Fibroblast of lung (primary cell): ENCODE data around the gene ANKS4B. TPM values are rescaled to one million over a fixed set of nuclear protein-coding genes. Genes with fewer than 3 reads are reported as not detected.

ENCODE experiments used
- DNase-seq, 2 donors: peaks; one replicate each; pipeline versions ENCODE4 v3.0.0 to v3.0.0-alpha.2; 2010; ENCODE audit warnings: low read depth in 2 of 2
- H2AFZ ChIP-seq: 2 replicates; pipeline ENCODE4 v1.5.1; 2012; ENCODE audit warnings: low read length, control low read depth, inconsistent platforms
- H3K27ac ChIP-seq: 2 replicates; pipeline ENCODE4 v1.5.1; 2011; ENCODE audit warnings: low read length, control low read depth; ENCODE audit not compliant: insufficient read depth
- H3K27me3 ChIP-seq: 2 replicates; pipeline ENCODE4 v1.5.1; 2011; ENCODE audit warnings: mild to moderate bottlenecking, low read length; ENCODE audit not compliant: control insufficient read depth, insufficient read depth
- H3K36me3 ChIP-seq: 2 replicates; pipeline ENCODE4 v1.5.1; 2011; ENCODE audit warnings: low read length; ENCODE audit not compliant: control insufficient read depth, insufficient read depth
- H3K4me1 ChIP-seq: 2 replicates; pipeline ENCODE4 v1.5.1; 2011; ENCODE audit warnings: low read length; ENCODE audit not compliant: control insufficient read depth, insufficient read depth; ENCODE audit errors: extremely low read depth
- H3K4me2 ChIP-seq: 2 replicates; pipeline ENCODE4 v1.5.1; 2011; ENCODE audit warnings: low read length, control low read depth; ENCODE audit not compliant: insufficient read depth; ENCODE audit errors: extremely low read depth
- H3K4me3 ChIP-seq, 4 experiments: fragments of 200-600 bp in 1 of 4; sonication (generic) in 1 of 4; replicated peaks in 1 of 4; 2 replicates each; pipeline ENCODE4 v1.5.1; 2011 to 2016; ENCODE audit warnings: low read length in 4 of 4, low read depth in 3 of 4, mild to moderate bottlenecking in 3 of 4, control low read depth in 2 of 4, inconsistent platforms in 1 of 4, mixed read lengths in 1 of 4; ENCODE audit not compliant: insufficient read depth in 1 of 4; ENCODE audit errors: control extremely low read depth in 1 of 4
- H3K79me2 ChIP-seq: 2 replicates; pipeline ENCODE4 v1.5.1; 2012; ENCODE audit warnings: mild to moderate bottlenecking, low read length, inconsistent platforms; ENCODE audit not compliant: control insufficient read depth, insufficient read depth
- H3K9ac ChIP-seq: 2 replicates; pipeline ENCODE4 v1.5.1; 2011; ENCODE audit warnings: mild to moderate bottlenecking, low read length, control low read depth; ENCODE audit not compliant: insufficient read depth
- H3K9me3 ChIP-seq: 2 replicates; pipeline ENCODE4 v1.5.1; 2012; ENCODE audit warnings: low read depth, low read length; ENCODE audit not compliant: control insufficient read depth, insufficient read depth
- H4K20me1 ChIP-seq: 2 replicates; pipeline ENCODE4 v1.5.1; 2011; ENCODE audit warnings: low read length; ENCODE audit not compliant: control insufficient read depth, insufficient read depth; ENCODE audit errors: extremely low read depth
- EZH2 ChIP-seq: IDR thresholded peaks from 2 replicates; pipeline ENCODE4 v1.5.1; 2012; ENCODE audit warnings: low read length, control low read depth, mild to moderate bottlenecking; ENCODE audit errors: missing control alignments
- polyA plus RNA-seq, 2 donors: library from polyadenylated mRNA; depleted of rRNA in 1 of 2; stranded (reverse) in 1 of 2; unstranded in 1 of 2; fragments of >200 nt; gene quantifications; 2 replicates each; pipeline ENCODE4 v1.2.1, GENCODE V29; 2011 to 2012; ENCODE audit warnings: missing spikeins in 1 of 2
- total RNA-seq: library from RNA; depleted of rRNA; stranded (reverse); fragments of >200 nt; gene quantifications from 2 replicates; pipeline ENCODE4 v1.2.1, GENCODE V29; 2014
- TF ChIP-seq, protein P1 (sequence below), 2 donors: IDR thresholded peaks in 1 of 2; conservative IDR thresholded peaks in 1 of 2; 1 replicate in 1 of 2; 2 replicates in 1 of 2; pipeline ENCODE4 v1.5.1; 2011 to 2012; ENCODE audit warnings: low read length in 2 of 2, control low read depth in 1 of 2, inconsistent platforms in 1 of 2, low read depth in 1 of 2, mild to moderate bottlenecking in 1 of 2

Gene ANKS4B
- total and polyA plus RNA-seq, 2 donors (not counting 1 experiment from before 2014, with no cell fraction given), result not detected

DNA sequence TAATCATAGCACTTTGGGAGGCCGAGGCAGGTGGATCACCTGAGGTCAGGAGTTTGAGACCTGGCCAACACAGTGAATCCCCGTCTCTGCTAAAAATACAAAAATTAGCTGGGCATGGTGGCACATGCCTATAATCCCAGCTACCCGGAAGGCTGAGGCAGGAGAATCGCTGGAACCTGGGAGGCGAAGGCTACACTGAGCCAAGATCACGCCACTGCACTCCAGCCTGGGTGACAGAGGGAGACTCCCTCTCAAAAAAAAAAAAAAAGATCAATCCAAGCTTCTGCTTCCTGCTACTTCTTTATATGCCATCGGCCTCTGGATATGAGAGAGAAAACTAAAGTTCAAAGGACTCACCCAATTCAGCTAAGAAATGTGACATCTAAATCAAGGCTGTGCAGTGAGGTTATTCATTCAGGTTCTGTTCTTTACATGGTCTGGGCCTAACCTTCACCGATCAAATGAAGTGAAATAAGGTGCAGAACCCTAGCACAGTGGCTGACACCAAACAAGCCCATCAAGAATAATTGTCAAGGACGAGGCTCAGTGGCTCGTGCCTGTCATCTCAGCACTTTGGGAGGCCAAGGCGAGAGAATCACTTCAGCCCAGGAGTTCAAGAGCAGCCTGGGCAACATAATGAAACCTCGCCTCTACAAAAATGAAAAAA is 47.7 kb upstream of the ANKS4B start:
- no peak for TF ChIP-seq EZH2
- TF ChIP-seq, protein P1, sequence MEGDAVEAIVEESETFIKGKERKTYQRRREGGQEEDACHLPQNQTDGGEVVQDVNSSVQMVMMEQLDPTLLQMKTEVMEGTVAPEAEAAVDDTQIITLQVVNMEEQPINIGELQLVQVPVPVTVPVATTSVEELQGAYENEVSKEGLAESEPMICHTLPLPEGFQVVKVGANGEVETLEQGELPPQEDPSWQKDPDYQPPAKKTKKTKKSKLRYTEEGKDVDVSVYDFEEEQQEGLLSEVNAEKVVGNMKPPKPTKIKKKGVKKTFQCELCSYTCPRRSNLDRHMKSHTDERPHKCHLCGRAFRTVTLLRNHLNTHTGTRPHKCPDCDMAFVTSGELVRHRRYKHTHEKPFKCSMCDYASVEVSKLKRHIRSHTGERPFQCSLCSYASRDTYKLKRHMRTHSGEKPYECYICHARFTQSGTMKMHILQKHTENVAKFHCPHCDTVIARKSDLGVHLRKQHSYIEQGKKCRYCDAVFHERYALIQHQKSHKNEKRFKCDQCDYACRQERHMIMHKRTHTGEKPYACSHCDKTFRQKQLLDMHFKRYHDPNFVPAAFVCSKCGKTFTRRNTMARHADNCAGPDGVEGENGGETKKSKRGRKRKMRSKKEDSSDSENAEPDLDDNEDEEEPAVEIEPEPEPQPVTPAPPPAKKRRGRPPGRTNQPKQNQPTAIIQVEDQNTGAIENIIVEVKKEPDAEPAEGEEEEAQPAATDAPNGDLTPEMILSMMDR (conservative IDR thresholded peaks at IDR 0.05 in 1 of 2, IDR thresholded peaks at IDR 0.05 in 1 of 2; ENCODE audit: low read depth in 1 of 2, low read length in 2 of 2), result no peak
- DNase-seq, result no peak
- H3K9me3 ChIP-seq, result no peaks in the 10 kb centered on the region
- no peak overlapping the region for H3K4me2 ChIP-seq
- no peak overlapping the region for H3K9ac ChIP-seq
- no peak overlapping the region for H3K4me3 ChIP-seq
- no peak overlapping the region for H3K27ac ChIP-seq
- H3K27me3 ChIP-seq, result no peaks in the 10 kb centered on the region
- H4K20me1 ChIP-seq, result no peaks in the 10 kb centered on the region
- H3K79me2 ChIP-seq, result no peaks in the 10 kb centered on the region
- peaks cover 3% of the 10 kb centered on the region for H3K4me1 ChIP-seq
- H3K36me3 ChIP-seq, result no peaks in the 10 kb centered on the region
- no peak overlapping the region for H2AFZ ChIP-seq

DNA sequence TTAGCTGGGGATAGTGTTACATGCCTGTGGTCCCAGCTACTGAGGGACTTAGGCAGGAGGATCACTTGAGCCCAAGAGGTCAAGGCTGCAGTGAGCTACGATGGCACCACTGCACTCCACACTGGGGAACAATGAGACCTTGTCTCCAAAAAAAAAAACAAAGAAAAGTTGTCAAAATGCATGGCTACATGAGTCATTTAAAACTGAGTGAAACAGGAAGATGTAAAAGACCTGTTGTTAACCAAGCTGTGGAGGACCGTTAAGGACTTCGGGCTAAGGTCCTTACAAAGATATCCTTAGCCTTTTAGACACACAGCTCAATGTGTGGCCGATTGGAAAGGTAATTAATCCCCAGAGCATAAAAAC is 47.2 kb upstream of the ANKS4B start:
- Histone ChIP-seq H3K36me3 (no peaks in the 10 kb centered on the region), H3K4me3 (no peak overlapping the region), H3K9me3 (no peaks in the 10 kb centered on the region), H3K27me3 (no peaks in the 10 kb centered on the region), H3K27ac (no peak overlapping the region), H4K20me1 (no peaks in the 10 kb centered on the region), H2AFZ (no peak overlapping the region), H3K4me2 (no peak overlapping the region), H3K4me1 (peaks cover 3% of the 10 kb centered on the region), H3K79me2 (no peaks in the 10 kb centered on the region), H3K9ac (no peak overlapping the region)
- no peak for DNase-seq
- TF ChIP-seq EZH2, result no peak
- TF ChIP-seq, protein P1 (conservative IDR thresholded peaks at IDR 0.05 in 1 of 2, IDR thresholded peaks at IDR 0.05 in 1 of 2; ENCODE audit: low read depth in 1 of 2, low read length in 2 of 2), result no peak

GRCh38 chr16:21189311-21189710 is 44.2 kb upstream of the ANKS4B start:
- H3K79me2 ChIP-seq, result no peaks in the 10 kb centered on the region
- no peak overlapping the region for H3K9ac ChIP-seq
- no peaks in the 10 kb centered on the region for H3K36me3 ChIP-seq
- peaks cover 3% of the 10 kb centered on the region for H3K4me1 ChIP-seq
- H3K4me3 ChIP-seq, result no peak overlapping the region
- no peak overlapping the region for H3K4me2 ChIP-seq
- no peak for DNase-seq
- no peak overlapping the region for H3K27ac ChIP-seq
- no peak for TF ChIP-seq EZH2
- TF ChIP-seq, protein P1 (conservative IDR thresholded peaks at IDR 0.05 in 1 of 2, IDR thresholded peaks at IDR 0.05 in 1 of 2; ENCODE audit: low read depth in 1 of 2, low read length in 2 of 2), result no peak
- no peaks in the 10 kb centered on the region for H3K9me3 ChIP-seq
- H2AFZ ChIP-seq, result no peak overlapping the region
- H4K20me1 ChIP-seq, result no peaks in the 10 kb centered on the region
- H3K27me3 ChIP-seq, result peaks cover 1% of the 10 kb centered on the region
